SK-N-MC (cell line): ENCODE measurements around the gene TXK.

Source experiments
- DNase-seq: peaks from one replicate; pipeline ENCODE4 v3.0.0-alpha.2; 2011; ENCODE audit warnings: low read depth, low spot score
- H3K27ac ChIP-seq: fragments of 200-600 bp; sonication (generic); 2 replicates; pipeline ENCODE4 v1.5.1; 2016; ENCODE audit warnings: mixed run types
- H3K36me3 ChIP-seq: fragments of 200-600 bp; sonication (generic); 2 replicates; pipeline ENCODE4 v1.6.1; 2017; ENCODE audit warnings: antibody characterized with exemption, low read length, mixed read lengths; ENCODE audit not compliant: insufficient read depth
- H3K4me3 ChIP-seq: fragments of 200-600 bp; sonication (generic); 2 replicates; pipeline ENCODE4 v1.5.1; 2016
- H3K9ac ChIP-seq: fragments of 200-600 bp; sonication (generic); 2 replicates; pipeline ENCODE4 v1.8.0; 2017; ENCODE audit warnings: mixed run types, mixed read lengths; ENCODE audit not compliant: insufficient read length
- H3K9me3 ChIP-seq: fragments of 200-600 bp; sonication (generic); 2 replicates; pipeline ENCODE4 v1.6.1; 2017; ENCODE audit warnings: low read depth, mild to moderate bottlenecking, antibody characterized with exemption, low read length, moderate library complexity, mixed read lengths
- EZH2 ChIP-seq: fragments of 200-600 bp; sonication (generic); IDR thresholded peaks from one replicate; pipeline ENCODE4 v1.6.1; 2017; ENCODE audit warnings: antibody characterized with exemption
- FOXP2 ChIP-seq: optimal IDR thresholded peaks from 2 replicates; pipeline ENCODE3; 2011; ENCODE audit warnings: mild to moderate bottlenecking, moderate library complexity; ENCODE audit not compliant: insufficient read depth; ENCODE audit errors: extremely low read length, control extremely low read depth
- POLR2AphosphoS5 ChIP-seq: IDR thresholded peaks from 2 replicates; pipeline ENCODE4 v1.6.1; 2012; ENCODE audit warnings: mild to moderate bottlenecking, low read depth, low read length, borderline replicate concordance

TXK gene

DNA sequence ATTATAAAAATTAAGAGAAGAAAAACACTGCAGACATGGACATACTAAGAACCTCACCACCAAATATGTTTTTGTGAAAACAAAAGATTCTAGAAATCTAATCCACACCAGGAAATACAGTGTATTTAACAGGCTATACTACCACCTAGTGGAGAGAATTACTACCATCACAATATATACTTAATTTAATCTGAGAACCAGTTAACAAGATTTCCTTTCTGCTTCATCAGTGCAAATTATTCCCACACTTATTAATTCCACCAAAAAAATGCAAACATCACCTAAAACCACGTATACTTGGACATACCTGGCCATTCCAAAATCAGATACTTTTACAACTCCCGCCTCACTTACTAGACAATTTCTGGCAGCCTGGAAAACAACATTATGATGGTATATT, 7.0 kb upstream of the TXK start:
- Histone ChIP-seq H3K9me3 (no peaks in the 10 kb centered on the region), H3K27ac (no peak overlapping the region), H3K9ac (no peak overlapping the region), H3K36me3 (no peaks in the 10 kb centered on the region), H3K4me3 (no peak overlapping the region)
- DNase-seq, result no peak
- TF ChIP-seq FOXP2 (no peak), EZH2 (no peak), POLR2AphosphoS5 (no peak)

DNA sequence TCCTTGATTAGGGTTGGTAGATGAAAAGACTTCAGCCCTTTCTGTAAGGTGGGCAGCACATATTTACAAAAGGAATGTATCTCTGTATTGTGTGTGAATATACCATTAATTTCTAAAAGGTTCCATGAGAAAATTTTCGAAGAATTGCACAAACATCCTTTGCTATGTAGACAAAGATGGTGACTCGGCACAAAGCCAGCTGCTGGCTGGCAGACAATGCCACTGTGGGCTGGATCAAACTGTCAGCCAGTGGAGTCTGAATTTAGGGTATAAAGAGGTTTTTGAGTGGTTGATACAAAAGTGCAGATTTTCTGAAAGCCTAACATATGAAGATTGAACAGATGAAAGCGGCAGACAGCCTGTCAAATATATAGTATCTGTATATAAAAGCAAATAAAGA, 5.6 kb upstream of the TXK start:
- no peak overlapping the region for H3K4me3 ChIP-seq
- no peak overlapping the region for H3K27ac ChIP-seq
- no peak overlapping the region for H3K9ac ChIP-seq
- no peaks in the 10 kb centered on the region for H3K36me3 ChIP-seq
- TF ChIP-seq FOXP2 (no peak), POLR2AphosphoS5 (no peak), EZH2 (no peak)
- H3K9me3 ChIP-seq, result no peaks in the 10 kb centered on the region
- DNase-seq, result no peak

DNA sequence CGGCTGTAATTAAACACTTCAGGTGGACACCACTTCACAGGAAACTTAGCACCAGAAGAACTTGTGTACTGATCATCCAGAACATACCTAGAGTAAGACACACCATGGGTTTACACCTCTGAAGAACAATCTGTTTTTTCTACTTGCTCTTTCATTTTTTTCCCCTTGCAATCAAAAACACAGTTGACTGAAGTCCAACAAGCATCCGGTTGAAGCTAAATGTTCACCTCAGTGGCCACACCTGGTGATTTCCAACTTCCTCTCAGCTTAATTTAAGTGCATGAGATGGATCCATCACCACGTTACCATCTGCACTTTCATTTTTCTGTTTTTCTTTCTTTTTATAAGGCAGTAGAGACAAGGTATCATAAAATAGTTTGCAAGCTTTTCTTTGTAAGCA, 4.9 kb upstream of the TXK start:
- Histone ChIP-seq H3K9me3 (no peaks in the 10 kb centered on the region), H3K4me3 (no peak overlapping the region), H3K36me3 (no peaks in the 10 kb centered on the region), H3K27ac (no peak overlapping the region), H3K9ac (no peak overlapping the region)
- TF ChIP-seq EZH2 (no peak), FOXP2 (no peak), POLR2AphosphoS5 (no peak)
- no peak for DNase-seq

DNA sequence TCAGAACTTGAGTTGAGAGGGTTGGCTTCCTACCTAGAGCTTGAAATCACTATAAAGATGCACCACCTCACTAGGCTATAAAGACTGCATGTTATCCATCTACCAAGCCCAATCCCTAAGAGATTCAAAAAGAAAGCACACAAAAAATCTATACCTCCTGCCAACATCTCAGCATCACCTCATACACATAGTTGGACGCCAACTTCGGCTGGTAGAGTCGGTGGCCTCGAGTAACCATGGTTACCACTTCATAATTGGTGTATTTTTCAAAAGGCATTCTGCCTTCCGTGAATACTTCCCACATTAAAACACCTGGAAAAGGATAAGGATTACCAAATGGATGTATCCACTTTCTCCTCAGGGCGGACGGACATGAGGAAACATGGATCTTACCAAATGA, 4.5 kb upstream of the TXK start:
- Histone ChIP-seq H3K4me3 (no peak overlapping the region), H3K36me3 (no peaks in the 10 kb centered on the region), H3K9ac (no peak overlapping the region), H3K27ac (no peak overlapping the region), H3K9me3 (no peaks in the 10 kb centered on the region)
- TF ChIP-seq FOXP2 (no peak), EZH2 (no peak), POLR2AphosphoS5 (no peak)
- no peak for DNase-seq

DNA sequence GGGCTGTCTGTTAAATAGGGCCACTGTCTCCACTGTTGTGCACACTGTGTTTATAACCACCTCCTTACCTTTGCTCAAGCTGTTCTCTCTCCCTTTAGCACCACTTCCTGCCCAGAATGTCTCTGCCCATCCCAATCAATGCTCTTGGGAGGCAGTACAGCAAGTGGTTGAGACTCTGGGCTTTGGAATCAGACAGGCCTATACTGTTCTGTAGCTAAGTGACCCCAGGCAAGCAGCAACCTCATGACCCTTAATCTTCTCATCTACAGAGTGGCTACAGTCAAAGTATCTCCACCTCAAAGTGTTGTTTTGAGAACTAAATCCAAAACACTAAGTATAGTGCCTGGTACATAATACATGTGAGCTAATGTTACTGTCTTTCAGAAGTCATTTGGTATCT, 3.8 kb upstream of the TXK start:
- no peak overlapping the region for H3K27ac ChIP-seq
- no peak overlapping the region for H3K9ac ChIP-seq
- no peaks in the 10 kb centered on the region for H3K36me3 ChIP-seq
- H3K4me3 ChIP-seq, result no peak overlapping the region
- TF ChIP-seq FOXP2 (no peak), POLR2AphosphoS5 (no peak), EZH2 (no peak)
- H3K9me3 ChIP-seq, result no peaks in the 10 kb centered on the region
- no peak for DNase-seq

DNA sequence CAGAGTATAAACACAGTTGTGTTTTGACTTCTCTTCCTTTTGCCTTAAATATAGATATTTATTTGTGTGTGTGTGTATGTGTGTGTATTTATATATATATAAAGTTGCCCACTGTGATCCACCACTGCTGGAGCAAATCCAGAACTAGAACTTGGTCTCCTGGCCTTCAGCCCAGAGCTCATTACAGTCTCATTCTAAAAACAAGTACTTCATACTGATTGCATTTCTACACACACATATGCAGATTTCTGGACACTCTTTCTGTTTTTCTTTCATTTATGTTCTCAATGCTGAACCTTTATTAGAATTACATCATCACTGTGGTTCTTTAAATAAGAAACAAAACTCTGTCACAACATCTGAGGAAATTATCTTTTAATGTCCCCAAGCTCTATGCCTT, 381 bp downstream of the TXK start:
- no peak for DNase-seq
- H3K4me3 ChIP-seq, result no peak overlapping the region
- no peaks in the 10 kb centered on the region for H3K36me3 ChIP-seq
- TF ChIP-seq FOXP2 (no peak), POLR2AphosphoS5 (no peak), EZH2 (no peak)
- no peaks in the 10 kb centered on the region for H3K9me3 ChIP-seq
- H3K27ac ChIP-seq, result no peak overlapping the region
- H3K9ac ChIP-seq, result no peak overlapping the region

DNA sequence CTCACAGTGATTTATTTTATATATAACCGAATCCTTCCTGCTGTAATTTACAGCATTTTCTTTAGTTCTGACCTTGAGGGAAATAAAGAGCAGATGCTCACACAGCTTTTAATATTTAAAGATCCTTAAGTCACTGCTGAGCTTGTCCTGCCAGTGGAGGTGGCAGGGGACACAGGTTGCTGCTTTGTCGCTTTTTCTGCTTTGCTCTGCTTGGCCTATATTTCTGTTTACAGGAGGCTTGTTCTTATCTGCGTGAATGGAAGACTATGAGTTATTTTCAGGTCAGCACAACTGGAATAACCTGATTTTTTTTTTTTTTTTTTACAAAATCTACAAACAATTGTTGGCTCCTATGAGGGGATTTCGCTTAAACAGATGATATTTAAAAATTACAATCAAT, 2.3 kb downstream of the TXK start:
- TF ChIP-seq FOXP2, result no peak
- no peak for TF ChIP-seq POLR2AphosphoS5
- no peak for TF ChIP-seq EZH2

DNA sequence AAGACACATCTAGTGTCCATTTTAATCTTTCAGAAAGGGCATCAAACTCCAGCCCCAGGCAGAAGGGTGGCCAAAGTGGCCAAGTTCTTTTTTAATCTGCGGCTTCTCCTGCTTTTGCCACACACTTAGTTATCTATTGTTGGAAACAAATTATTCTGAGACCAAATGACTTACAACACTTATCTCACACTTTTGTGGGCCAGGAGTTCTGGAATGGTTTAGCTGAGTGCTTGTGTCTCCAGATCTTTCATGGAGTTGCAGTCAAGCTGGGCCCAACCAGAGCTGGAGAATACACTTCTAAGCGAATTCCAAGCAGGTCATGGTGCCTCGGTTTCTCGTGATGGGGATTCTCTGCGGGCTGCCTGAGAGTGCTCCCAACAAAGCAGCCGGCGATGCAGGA, 4.0 kb downstream of the TXK start:
- no peak for TF ChIP-seq POLR2AphosphoS5
- TF ChIP-seq FOXP2, result no peak
- TF ChIP-seq EZH2, result no peak
- H3K36me3 ChIP-seq, result no peaks in the 10 kb centered on the region
- H3K27ac ChIP-seq, result no peak overlapping the region

More for the DNA sequence above, 2.3 kb downstream of the TXK start:
- Histone ChIP-seq H3K27ac (no peak overlapping the region), H3K9me3 (no peaks in the 10 kb centered on the region), H3K9ac (no peak overlapping the region), H3K36me3 (no peaks in the 10 kb centered on the region), H3K4me3 (no peak overlapping the region)
- DNase-seq, result no peak

DNA sequence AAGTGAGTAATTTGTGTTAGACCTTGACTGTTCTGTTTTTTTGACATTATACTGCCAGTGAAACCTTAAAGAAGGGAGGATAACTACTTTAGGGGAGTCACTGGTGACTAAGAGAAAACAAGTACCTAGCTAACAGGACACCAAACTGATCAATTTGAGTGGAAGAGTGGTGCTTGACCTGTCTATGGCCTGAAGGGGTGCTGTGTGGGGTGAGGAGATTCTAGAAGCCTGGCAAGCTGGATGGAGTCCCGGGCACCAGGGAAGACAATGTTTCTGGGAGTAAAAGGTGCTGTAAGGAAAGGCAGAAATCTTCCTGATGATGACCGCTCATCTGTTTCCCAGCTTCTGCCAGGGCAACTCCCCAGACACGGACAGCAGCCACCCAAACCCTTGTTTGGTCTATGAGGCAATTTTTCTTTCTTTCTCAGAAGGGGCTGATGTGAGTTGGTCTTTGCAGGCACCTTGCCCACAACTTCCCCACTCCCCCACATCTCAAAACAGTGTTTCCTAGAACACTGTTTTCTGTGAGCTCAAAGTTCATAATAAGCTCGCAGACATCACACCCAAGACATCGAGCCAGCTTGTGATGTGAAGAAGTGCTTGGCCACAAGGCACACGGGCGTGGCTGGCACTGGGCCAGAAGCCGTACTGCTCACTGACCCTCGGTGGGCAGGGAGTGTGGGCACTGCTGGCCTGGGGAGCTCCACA, 4.6 kb downstream of the TXK start:
- no peak for TF ChIP-seq FOXP2
- no peak for TF ChIP-seq POLR2AphosphoS5
- no peak for TF ChIP-seq EZH2
- Histone ChIP-seq H3K9ac (no peak overlapping the region), H3K9me3 (no peaks in the 10 kb centered on the region), H3K4me3 (no peak overlapping the region), H3K36me3 (no peaks in the 10 kb centered on the region), H3K27ac (no peak overlapping the region)
- no peak for DNase-seq

More for the DNA sequence above, 4.0 kb downstream of the TXK start:
- DNase-seq, result no peak
- H3K4me3 ChIP-seq, result no peak overlapping the region
- H3K9ac ChIP-seq, result no peak overlapping the region
- no peaks in the 10 kb centered on the region for H3K9me3 ChIP-seq
